Colon (tissue), 2 donors: ENCODE data around the gene PCDHB7.
"Not testable (repeated sequence)": the region's sequence is repeated elsewhere in the genome, so short reads cannot be mapped to it uniquely, and the experiment has no call there.

Experiments
- FAIRE-seq: peaks from 2 replicates; lab custom pipeline; 2012; peaks lifted over from hg19 to GRCh38; lab: Jason Lieb, UNC
- donor health status: control.
- donor health status: control.

PCDHB7 gene

GRCh38 chr5:141224844-141225243 lies 52.4 kb downstream of the PCDHB7 start:
- not testable (repeated sequence) for FAIRE-seq

GRCh38 chr5:141225421-141225820 lies 53.0 kb downstream of the PCDHB7 start:
- FAIRE-seq, result not testable (repeated sequence)
